RWPE1 (cell line): Measurements from ENCODE around the gene ITGA2.
"Not testable (repeated sequence)": the region's sequence is repeated elsewhere in the genome, so short reads cannot be mapped to it uniquely, and the experiment has no call there.

Source experiments
- CTCF ChIA-PET: fragments of 350-600 bp; sonication (Branson Sonifier 250); formaldehyde crosslinking; extraction: SDS; loops from one replicate; lab custom pipeline; 2021; lab: Yijun Ruan, JAX
- POLR2A ChIA-PET: fragments of 400-600 bp; formaldehyde crosslinking; extraction: SDS; loops from one replicate; lab custom pipeline; 2020; ENCODE audit warnings: antibody characterized with exemption; ENCODE audit not compliant: low non-redundant PET; lab: Yijun Ruan, JAX
- DNase-seq: peaks from one replicate; pipeline ENCODE4 v3.0.0; 2012; ENCODE audit warnings: low spot score
- H3K27ac ChIP-seq: fragments of 450-650 bp; 2 replicates; pipeline ENCODE4 v1.5.1; 2017
- TF ChIP-seq, protein P1 (sequence below): fragments of 450-650 bp; conservative IDR thresholded peaks from 2 replicates; pipeline ENCODE4 v1.5.1; 2017; ENCODE audit warnings: low read depth, mild to moderate bottlenecking

Gene ITGA2

DNA sequence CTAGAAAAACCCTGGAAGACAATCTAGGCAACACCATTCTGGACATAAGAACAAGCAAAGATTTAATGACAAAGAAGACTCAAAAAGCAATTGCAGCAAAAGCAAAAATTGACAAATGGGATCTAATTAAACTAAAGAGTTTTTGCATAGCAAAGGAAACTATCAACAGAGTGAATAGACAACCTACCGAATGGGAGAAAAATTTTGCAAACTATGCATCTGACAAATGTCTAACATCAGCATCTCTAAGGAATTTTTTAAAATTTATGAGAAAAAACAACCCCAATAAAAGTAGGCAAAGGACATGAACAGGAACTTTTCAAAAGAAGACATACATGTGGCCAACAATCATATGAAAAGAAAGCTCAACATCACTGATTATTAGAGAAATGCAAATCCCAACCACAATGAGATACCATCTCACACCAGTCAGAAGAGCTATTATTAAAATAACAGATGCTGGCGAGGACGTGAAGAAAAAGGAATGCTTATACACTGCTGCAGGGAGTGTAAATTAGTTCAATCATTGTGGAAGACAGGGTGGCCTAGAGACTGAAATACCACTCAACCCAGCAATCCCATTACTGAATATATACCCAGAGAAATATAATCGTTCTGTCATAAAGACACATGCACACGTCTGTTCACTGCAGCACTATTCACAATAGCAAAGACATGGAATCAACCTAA lies 116.6 kb downstream of the ITGA2 start:
- CTCF ChIA-PET: interaction anchor here (0.6 kb wide), 1 partner anchor 18 kb away, joined by 3 read pairs; no protein-coding TSS in a partner anchor
- POLR2A ChIA-PET: no interaction called here
- TF ChIP-seq, protein P1, sequence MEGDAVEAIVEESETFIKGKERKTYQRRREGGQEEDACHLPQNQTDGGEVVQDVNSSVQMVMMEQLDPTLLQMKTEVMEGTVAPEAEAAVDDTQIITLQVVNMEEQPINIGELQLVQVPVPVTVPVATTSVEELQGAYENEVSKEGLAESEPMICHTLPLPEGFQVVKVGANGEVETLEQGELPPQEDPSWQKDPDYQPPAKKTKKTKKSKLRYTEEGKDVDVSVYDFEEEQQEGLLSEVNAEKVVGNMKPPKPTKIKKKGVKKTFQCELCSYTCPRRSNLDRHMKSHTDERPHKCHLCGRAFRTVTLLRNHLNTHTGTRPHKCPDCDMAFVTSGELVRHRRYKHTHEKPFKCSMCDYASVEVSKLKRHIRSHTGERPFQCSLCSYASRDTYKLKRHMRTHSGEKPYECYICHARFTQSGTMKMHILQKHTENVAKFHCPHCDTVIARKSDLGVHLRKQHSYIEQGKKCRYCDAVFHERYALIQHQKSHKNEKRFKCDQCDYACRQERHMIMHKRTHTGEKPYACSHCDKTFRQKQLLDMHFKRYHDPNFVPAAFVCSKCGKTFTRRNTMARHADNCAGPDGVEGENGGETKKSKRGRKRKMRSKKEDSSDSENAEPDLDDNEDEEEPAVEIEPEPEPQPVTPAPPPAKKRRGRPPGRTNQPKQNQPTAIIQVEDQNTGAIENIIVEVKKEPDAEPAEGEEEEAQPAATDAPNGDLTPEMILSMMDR: no peak

DNA sequence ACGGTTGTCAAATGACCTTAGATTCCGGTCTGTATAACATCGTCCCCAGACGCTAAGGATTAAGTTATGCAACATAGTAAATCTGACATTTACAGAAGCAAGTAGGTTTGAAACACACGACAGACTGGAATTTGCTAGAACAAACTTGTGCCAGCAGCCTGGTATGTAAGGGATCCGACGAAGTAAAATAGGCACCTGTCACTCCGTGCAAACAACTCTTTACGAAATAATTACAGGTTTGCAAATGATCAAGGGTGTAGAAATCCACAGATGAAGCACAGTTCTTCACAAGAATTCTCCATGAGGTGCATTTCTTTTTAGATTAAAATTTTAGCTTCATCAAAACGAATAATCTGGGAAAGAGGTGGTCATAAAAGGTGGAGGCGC lies 119.9 kb downstream of the ITGA2 start:
- TF ChIP-seq, protein P1: no peak
- ChIA-PET POLR2A (interaction anchor here (0.6 kb wide), 1 partner anchor 675 kb away, joined by 3 read pairs; no protein-coding TSS in a partner anchor), CTCF (interaction anchor here (0.6 to 1.4 kb wide), 4 partner anchors 13 to 161 kb away, joined by 3 to 4 read pairs (median 3); no protein-coding TSS in a partner anchor)
- peak; percentile 22 for DNase-seq
- H3K27ac ChIP-seq: peak overlapping the region; percentile 77

More for the DNA sequence above, 116.6 kb downstream of the ITGA2 start:
- no peak overlapping the region for H3K27ac ChIP-seq
- DNase-seq: no peak

DNA sequence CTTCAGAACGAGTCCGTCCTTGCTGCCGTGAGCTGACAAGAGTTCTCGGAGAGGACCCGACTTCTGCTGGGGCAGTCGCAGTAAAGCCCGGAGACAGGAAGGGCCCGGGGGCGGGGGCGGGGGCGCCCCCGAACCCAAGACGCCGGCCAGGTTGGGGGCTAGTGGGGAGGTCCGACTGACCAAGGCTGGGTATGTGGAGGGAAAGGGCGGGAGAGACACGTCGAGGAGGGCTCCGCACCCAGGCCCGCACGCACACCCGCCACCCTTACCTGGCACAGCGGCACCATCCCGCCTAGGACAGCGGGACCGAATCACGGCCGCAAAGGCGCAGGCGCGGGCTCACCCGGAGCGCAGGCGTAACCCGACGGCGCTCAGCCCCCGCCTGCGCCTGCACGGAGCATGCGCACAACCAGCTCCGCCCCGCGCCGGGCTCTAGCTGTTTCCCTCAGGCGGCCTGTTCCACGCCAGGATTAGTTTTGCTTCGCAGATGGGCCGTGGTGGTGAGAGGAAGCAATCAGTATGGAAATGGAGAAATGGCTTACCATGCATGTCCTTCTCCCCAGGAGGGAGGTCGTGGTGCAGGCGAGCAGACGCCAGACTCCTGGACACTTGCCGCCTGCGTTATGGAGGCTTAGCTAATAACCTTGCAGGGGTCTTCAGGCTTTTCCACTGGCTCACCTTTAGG lies 120.4 kb downstream of the ITGA2 start, which contains the start of gene MOCS2:
MOCS2 (minus strand) TSS at position 315 of the 685 bp plus-strand sequence. CDS start 2,583 bp downstream, outside the sequence.
- TF ChIP-seq, protein P1: no peak

DNA sequence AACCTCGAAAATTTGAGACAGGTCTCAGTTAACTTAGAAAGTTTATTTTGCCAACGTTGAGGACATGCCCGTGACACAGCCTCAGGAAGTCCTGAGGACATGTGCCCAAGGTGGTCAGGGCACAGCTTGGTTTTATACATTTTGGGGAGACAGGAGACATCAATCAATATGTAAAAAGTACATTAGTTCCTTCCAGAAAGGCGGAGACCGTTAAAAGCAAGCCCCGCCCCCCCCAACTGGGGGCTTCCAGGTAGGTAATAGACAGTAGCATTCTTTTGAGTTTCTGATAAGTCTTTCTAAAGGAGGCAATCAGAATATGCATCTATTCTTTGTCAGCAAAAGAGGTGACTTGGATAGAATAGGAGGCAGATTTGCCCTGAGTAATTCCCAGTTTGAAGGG lies 121.0 kb downstream of the ITGA2 start:
- H3K27ac ChIP-seq: peak overlapping the region; percentile 77
- no peak for DNase-seq
- TF ChIP-seq, protein P1: no peak
- ChIA-PET CTCF (interaction anchor here (0.6 to 1.4 kb wide), 4 partner anchors 13 to 162 kb away, joined by 3 to 4 read pairs (median 4); no protein-coding TSS in a partner anchor), POLR2A (no interaction called here)

More for the DNA sequence above, 120.4 kb downstream of the ITGA2 start, which contains the start of gene MOCS2:
- CTCF ChIA-PET: interaction anchor here (0.6 to 1.4 kb wide), 6 partner anchors 13 to 161 kb away, joined by 3 to 4 read pairs (median 4); no protein-coding TSS in a partner anchor
- peak; percentile 99 for DNase-seq
- POLR2A ChIA-PET: interaction anchor here (0.6 kb wide), 1 partner anchor 675 kb away, joined by 3 read pairs; no protein-coding TSS in a partner anchor
- peak within 1 kb of the TSS; percentile 77 for H3K27ac ChIP-seq

DNA sequence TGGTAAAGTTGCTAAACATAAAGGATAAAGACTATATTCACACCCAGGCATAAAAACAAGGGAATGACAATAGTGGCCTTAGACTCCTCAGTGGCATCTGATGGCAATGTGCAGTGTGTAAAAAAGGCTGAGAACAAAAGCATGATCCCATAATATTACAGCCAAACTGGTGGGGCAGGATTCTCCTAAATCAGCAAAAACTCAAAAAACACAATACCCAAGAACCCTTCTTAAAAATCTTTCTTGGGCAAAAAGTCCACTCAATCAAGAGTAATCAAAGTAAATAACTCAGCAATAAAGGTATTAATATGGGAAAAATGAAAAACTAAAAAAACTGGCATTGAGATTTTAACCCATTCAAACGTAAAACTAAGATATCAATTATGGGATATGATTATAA lies 122.0 kb downstream of the ITGA2 start:
- H3K27ac ChIP-seq: no peak overlapping the region
- CTCF ChIA-PET: no interaction called here
- TF ChIP-seq, protein P1: no peak
- POLR2A ChIA-PET: no interaction called here
- DNase-seq: no peak

DNA sequence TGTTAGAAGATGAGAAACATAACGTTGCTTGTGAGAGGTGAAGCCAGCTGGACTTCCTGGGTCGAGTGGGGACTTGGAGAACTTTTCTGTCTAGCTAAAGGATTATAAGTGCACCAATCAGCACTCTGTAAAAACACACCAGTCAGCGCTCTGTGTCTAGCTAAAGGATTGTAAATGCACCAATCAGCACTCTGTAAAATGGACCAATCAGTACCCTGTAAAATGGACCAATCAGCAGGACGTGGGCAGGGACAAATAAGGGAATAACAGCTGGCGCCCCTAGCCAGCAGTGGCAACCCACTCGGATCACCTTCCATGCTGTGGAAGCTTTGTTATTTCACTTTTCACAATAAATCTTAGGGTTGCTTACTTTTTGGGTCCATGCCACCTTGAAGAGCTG lies 123.2 kb downstream of the ITGA2 start:
- H3K27ac ChIP-seq, POLR2A ChIA-PET, DNase-seq, CTCF ChIA-PET: not testable (repeated sequence)
